ENCODE measurements around the gene LYRM1.

DNA sequence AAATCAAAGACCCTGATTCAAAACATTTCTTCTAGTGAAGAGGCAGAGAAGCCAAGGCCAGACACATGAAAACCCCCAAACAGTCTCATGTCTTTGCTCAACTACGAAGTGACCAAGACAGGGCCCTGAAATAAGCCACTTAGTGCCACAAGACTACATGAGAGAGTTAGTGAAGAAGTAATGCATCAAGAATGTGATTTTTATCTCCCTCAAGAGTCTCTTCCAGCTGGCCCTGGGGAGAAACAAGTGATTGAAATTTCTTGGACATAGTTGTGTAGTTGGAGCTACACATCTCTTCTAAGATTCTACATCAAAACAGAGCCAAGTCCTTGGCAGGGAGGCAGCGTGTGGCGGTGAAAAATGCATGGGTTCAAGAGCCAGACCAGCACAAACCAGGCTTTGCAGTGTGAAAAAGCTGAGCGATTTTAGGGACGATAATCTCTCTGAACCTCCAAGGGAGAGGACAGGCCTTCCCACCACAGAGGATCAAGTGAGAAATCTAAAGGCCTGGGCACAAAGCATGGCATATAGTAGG, 30.6 kb downstream of the LYRM1 start:
- TF ChIP-seq EZH2 (IDR thresholded peaks at IDR 0.05) (no peak), POLR2AphosphoS5 (IDR thresholded peaks at IDR 0.05; ENCODE audit: borderline replicate concordance, low read depth, low read length) (no peak), FOXP2 (optimal IDR thresholded peaks at IDR 0.05; ENCODE audit: control extremely low read depth, extremely low read length, insufficient read depth) (no peak)
